Vagina (tissue), 2 donors: Measurements from ENCODE around the gene PECR. TPM values are rescaled to one million over a fixed set of nuclear protein-coding genes. Genes with fewer than 3 reads are reported as not detected.
"Not testable (repeated sequence)": the region's sequence is repeated elsewhere in the genome, so short reads cannot be mapped to it uniquely, and the experiment has no call there.

ENCODE experiments used
- DNase-seq, 2 donors: peaks; one replicate each; pipeline ENCODE4 v3.0.0-alpha.2; 2017; ENCODE audit errors: extremely low spot score in 2 of 2
- H3K27ac ChIP-seq: fragments of 200-600 bp; sonication (generic); one replicate; pipeline ENCODE4 v1.5.1; 2019
- H3K27me3 ChIP-seq: fragments of 200-600 bp; sonication (generic); one replicate; pipeline ENCODE4 v1.5.1; 2019
- H3K36me3 ChIP-seq, 2 donors: fragments of 200-600 bp; sonication (generic); one replicate each; pipeline ENCODE4 v1.5.1; 2017 to 2019
- H3K4me1 ChIP-seq: fragments of 200-600 bp; sonication (generic); one replicate; pipeline ENCODE4 v1.5.1; 2019
- H3K4me3 ChIP-seq, 2 donors: fragments of 200-600 bp; sonication (generic); 1 replicate in 1 of 2; 2 replicates in 1 of 2; pipeline ENCODE4 v1.5.1; 2016 to 2019
- H3K9me3 ChIP-seq: fragments of 200-600 bp; sonication (generic); one replicate; pipeline ENCODE4 v1.5.1; 2019
- CTCF ChIP-seq, 3 experiments: fragments of 450-650 bp in 2 of 3; fragments of 200-600 bp in 1 of 3; sonication (generic) in 1 of 3; IDR thresholded peaks; one replicate each; pipeline ENCODE4 v1.5.1; 2017 to 2019; ENCODE audit warnings: antibody characterized with exemption in 3 of 3, mild to moderate bottlenecking in 2 of 3, moderate library complexity in 2 of 3
- POLR2A ChIP-seq, 2 donors: fragments of 450-650 bp; IDR thresholded peaks; one replicate each; pipeline ENCODE4 v1.6.1; 2017; ENCODE audit warnings: antibody characterized with exemption in 2 of 2, mild to moderate bottlenecking in 2 of 2, moderate library complexity in 2 of 2
- POLR2AphosphoS5 ChIP-seq, 2 donors: sonication (generic); formaldehyde crosslinking; IDR thresholded peaks; one replicate each; pipeline ENCODE4 v1.9.0; 2017; ENCODE audit warnings: antibody characterized with exemption in 2 of 2, mild to moderate bottlenecking in 2 of 2, low read depth in 1 of 2; ENCODE audit not compliant: insufficient read depth in 1 of 2
- intact Hi-C: fragments of 100-400 bp; cut with DNase I; formaldehyde crosslinking; loops from one replicate; pipeline ENCODE4 v1.15.1; 2023
- total RNA-seq: library from RNA; depleted of rRNA; stranded (reverse); fragments of >200 nt; gene quantifications from one replicate; pipeline ENCODE4 v1.2.3, GENCODE V29; 2016

The PECR gene
- total RNA-seq, 1 donor from 2014 or later = 13.0 TPM

- no peaks in the 10 kb centered on the region for H3K27me3 ChIP-seq
- no peaks in the 10 kb centered on the region for H3K9me3 ChIP-seq
- DNase-seq = no peak
- H3K4me3 ChIP-seq = peak overlapping the region; percentile 75 to 83
- TF ChIP-seq POLR2A (IDR thresholded peaks at IDR 0.05) = no peak
- no peak for TF ChIP-seq CTCF (IDR thresholded peaks at IDR 0.05)
- peaks cover 23% of the 10 kb centered on the region for H3K4me1 ChIP-seq
- intact Hi-C loops = no loop called here
- H3K36me3 ChIP-seq = no peaks in the 10 kb centered on the region
- H3K27ac ChIP-seq = peak overlapping the region; percentile 84
Observed at GRCh38 chr2:216012830-216013079, 68.9 kb downstream of the PECR start.

GRCh38 chr2:216012133-216012829, 69.3 kb downstream of the PECR start:
- Histone ChIP-seq H3K4me3 (peak overlapping the region; percentile 75 to 83), H3K27ac (no peak overlapping the region), H3K36me3 (no peaks in the 10 kb centered on the region), H3K4me1 (peaks cover 23% of the 10 kb centered on the region), H3K9me3 (no peaks in the 10 kb centered on the region), H3K27me3 (no peaks in the 10 kb centered on the region)
- intact Hi-C loops = no loop called here
- DNase-seq = peak in 1 of 2 donors; percentile 52
- peak in 1 of 2 donors; percentile 22 for TF ChIP-seq POLR2AphosphoS5 (IDR thresholded peaks at IDR 0.05; ENCODE audit: insufficient read depth in 1 of 2, low read depth in 1 of 2)
- TF ChIP-seq POLR2A (IDR thresholded peaks at IDR 0.05) = no peak
- TF ChIP-seq CTCF (IDR thresholded peaks at IDR 0.05) = no peak

GRCh38 chr2:216009215-216009614, 72.4 kb downstream of the PECR start:
- DNase-seq = peak in 1 of 2 donors; percentile 47
- H3K36me3 ChIP-seq, H3K27me3 ChIP-seq, H3K27ac ChIP-seq, H3K4me3 ChIP-seq, H3K9me3 ChIP-seq, intact Hi-C loops: not testable (repeated sequence)
- peaks cover 41% of the 10 kb centered on the region for H3K4me1 ChIP-seq

GRCh38 chr2:216008387-216008786, 73.2 kb downstream of the PECR start:
- Histone ChIP-seq H3K27me3 (no peaks in the 10 kb centered on the region), H3K27ac (no peak overlapping the region), H3K4me1 (peaks cover 34% of the 10 kb centered on the region), H3K36me3 (no peaks in the 10 kb centered on the region), H3K4me3 (no peak overlapping the region), H3K9me3 (no peaks in the 10 kb centered on the region)
- DNase-seq = no peak
- intact Hi-C loops = no loop called here
- no peak for TF ChIP-seq POLR2AphosphoS5 (IDR thresholded peaks at IDR 0.05; ENCODE audit: insufficient read depth in 1 of 2, low read depth in 1 of 2)
- TF ChIP-seq CTCF (IDR thresholded peaks at IDR 0.05) = no peak
- no peak for TF ChIP-seq POLR2A (IDR thresholded peaks at IDR 0.05)

GRCh38 chr2:216006164-216006663, 75.4 kb downstream of the PECR start:
- Histone ChIP-seq H3K4me3 (no peak overlapping the region), H3K27me3 (no peaks in the 10 kb centered on the region), H3K4me1 (peaks cover 34% of the 10 kb centered on the region), H3K9me3 (no peaks in the 10 kb centered on the region), H3K36me3 (no peaks in the 10 kb centered on the region), H3K27ac (no peak overlapping the region)
- TF ChIP-seq POLR2AphosphoS5 (IDR thresholded peaks at IDR 0.05; ENCODE audit: insufficient read depth in 1 of 2, low read depth in 1 of 2) = no peak
- TF ChIP-seq POLR2A (IDR thresholded peaks at IDR 0.05) = no peak
- no peak for TF ChIP-seq CTCF (IDR thresholded peaks at IDR 0.05)
- intact Hi-C loops = no loop called here
- peak in 1 of 2 donors; percentile 80 for DNase-seq
